RWPE2 (cell line): Measurements from ENCODE around the gene CCNYL1.

Experiments used
- ATAC-seq: fragments of 200-7000 bp; cut with Tn5 transposase; 3 replicates; pipeline ENCODE4 v1.9.1; 2021; ENCODE audit warnings: low read depth
- DNase-seq: peaks from one replicate; pipeline ENCODE4 v3.0.0-alpha.2; 2020; ENCODE audit warnings: low spot score
- H3K27ac ChIP-seq: fragments of 450-650 bp; 2 replicates; pipeline ENCODE4 v1.5.1; 2017; ENCODE audit warnings: mild to moderate bottlenecking; ENCODE audit not compliant: poor library complexity, severe bottlenecking
- H3K27me3 ChIP-seq: fragments of 250-450 bp; sonication (Bioruptor Pico); 2 replicates; pipeline ENCODE4 v1.5.1; 2021; ENCODE audit warnings: mild to moderate bottlenecking, moderate library complexity; ENCODE audit not compliant: insufficient read depth, poor library complexity, severe bottlenecking
- H3K36me3 ChIP-seq: fragments of 250-450 bp; sonication (Bioruptor Pico); 2 replicates; pipeline ENCODE4 v1.5.1; 2020; ENCODE audit warnings: low read depth, mild to moderate bottlenecking, moderate library complexity
- H3K4me1 ChIP-seq: fragments of 250-450 bp; sonication (Bioruptor Pico); 2 replicates; pipeline ENCODE4 v1.5.1; 2021; ENCODE audit warnings: mild to moderate bottlenecking, moderate library complexity; ENCODE audit not compliant: insufficient read depth, poor library complexity, severe bottlenecking
- H3K4me3 ChIP-seq: fragments of 250-450 bp; sonication (Bioruptor Pico); 2 replicates; pipeline ENCODE4 v1.5.1; 2021; ENCODE audit warnings: mild to moderate bottlenecking, moderate library complexity; ENCODE audit not compliant: severe bottlenecking
- H3K9me3 ChIP-seq: fragments of 250-450 bp; sonication (Bioruptor Pico); 2 replicates; pipeline ENCODE4 v1.5.1; 2021; ENCODE audit warnings: mild to moderate bottlenecking, moderate library complexity; ENCODE audit not compliant: severe bottlenecking
- TF ChIP-seq, protein P1 (sequence below): fragments of 450-650 bp; IDR thresholded peaks from one replicate; pipeline ENCODE4 v1.5.1; 2017; ENCODE audit warnings: mild to moderate bottlenecking, moderate library complexity; ENCODE audit not compliant: poor library complexity, severe bottlenecking

CCNYL1 gene

DNA sequence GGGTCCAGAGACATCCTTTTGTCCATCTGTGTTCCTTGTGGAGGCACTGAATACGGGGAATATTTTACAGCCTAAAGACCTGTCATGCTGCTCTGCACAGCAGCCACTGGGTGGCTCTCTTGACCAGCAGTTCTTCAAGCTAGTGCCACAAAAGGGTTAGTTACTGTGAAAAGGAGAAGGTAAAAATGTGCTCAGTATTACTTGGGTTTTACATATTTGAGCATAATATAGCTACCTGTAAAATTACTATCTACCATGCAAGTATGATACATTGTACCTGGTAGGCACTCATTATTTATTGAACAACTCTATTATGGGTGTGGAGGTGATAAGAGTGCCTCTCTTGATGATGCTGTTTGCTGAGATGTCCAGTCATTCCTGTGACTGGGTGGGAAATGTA lies 34.7 kb downstream of the CCNYL1 start:
- H3K27me3 ChIP-seq, result no peaks in the 10 kb centered on the region
- no peak overlapping the region for H3K27ac ChIP-seq
- no peaks in the 10 kb centered on the region for H3K4me1 ChIP-seq
- no peak overlapping the region for H3K4me3 ChIP-seq
- DNase-seq (no peak), ATAC-seq (peak; percentile 84)
- TF ChIP-seq, protein P1, sequence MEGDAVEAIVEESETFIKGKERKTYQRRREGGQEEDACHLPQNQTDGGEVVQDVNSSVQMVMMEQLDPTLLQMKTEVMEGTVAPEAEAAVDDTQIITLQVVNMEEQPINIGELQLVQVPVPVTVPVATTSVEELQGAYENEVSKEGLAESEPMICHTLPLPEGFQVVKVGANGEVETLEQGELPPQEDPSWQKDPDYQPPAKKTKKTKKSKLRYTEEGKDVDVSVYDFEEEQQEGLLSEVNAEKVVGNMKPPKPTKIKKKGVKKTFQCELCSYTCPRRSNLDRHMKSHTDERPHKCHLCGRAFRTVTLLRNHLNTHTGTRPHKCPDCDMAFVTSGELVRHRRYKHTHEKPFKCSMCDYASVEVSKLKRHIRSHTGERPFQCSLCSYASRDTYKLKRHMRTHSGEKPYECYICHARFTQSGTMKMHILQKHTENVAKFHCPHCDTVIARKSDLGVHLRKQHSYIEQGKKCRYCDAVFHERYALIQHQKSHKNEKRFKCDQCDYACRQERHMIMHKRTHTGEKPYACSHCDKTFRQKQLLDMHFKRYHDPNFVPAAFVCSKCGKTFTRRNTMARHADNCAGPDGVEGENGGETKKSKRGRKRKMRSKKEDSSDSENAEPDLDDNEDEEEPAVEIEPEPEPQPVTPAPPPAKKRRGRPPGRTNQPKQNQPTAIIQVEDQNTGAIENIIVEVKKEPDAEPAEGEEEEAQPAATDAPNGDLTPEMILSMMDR, result peak; percentile 90
- H3K9me3 ChIP-seq, result no peaks in the 10 kb centered on the region
- H3K36me3 ChIP-seq, result peaks cover 48% of the 10 kb centered on the region

DNA sequence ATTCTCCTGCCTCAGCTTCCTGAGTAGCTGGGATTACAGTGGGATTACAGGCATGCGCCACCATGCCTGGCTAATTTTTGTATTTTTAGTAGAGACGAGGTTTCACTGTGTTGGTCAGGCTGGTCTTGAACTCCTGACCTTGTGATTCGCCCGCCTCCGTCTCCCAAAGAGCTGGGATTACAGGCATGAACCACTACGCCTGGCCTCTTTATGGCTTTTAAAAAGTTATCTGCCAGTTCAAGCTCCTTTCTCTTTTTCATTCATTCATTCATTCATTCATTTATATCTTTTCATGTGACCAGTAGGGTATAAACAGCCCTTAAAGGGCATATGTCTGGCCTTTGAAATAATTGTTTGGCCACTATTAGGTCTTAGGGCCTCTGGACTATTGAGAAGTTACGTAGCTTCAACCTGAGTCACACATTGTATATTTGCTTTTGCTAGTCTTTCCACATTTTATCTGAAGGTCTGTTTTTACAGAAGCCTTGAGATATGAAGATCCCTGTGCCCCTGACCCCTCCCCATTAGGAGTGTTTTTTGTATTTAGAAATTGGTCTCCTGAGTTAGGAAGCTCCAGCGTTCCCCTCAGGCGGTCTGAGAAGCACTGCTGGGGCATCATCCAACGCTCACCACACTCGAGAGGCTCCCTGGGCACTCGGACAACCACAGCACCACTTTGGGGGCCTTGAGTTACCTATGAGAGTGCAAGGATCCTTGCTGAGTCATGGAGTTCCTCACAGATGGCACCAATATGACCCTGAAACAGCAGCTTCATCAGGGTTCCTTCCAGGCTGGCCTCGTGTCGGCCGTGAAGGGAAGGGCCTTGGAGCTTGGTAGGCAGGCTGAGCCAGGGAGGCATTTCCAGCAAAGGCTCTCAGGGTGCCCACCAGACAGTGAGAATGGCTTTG lies 36.5 kb downstream of the CCNYL1 start:
- no peaks in the 10 kb centered on the region for H3K4me1 ChIP-seq
- H3K36me3 ChIP-seq, result peaks cover 39% of the 10 kb centered on the region
- no peaks in the 10 kb centered on the region for H3K27me3 ChIP-seq
- DNase-seq (no peak), ATAC-seq (no peak)
- no peaks in the 10 kb centered on the region for H3K9me3 ChIP-seq
- no peak overlapping the region for H3K27ac ChIP-seq
- TF ChIP-seq, protein P1, result no peak
- no peak overlapping the region for H3K4me3 ChIP-seq

DNA sequence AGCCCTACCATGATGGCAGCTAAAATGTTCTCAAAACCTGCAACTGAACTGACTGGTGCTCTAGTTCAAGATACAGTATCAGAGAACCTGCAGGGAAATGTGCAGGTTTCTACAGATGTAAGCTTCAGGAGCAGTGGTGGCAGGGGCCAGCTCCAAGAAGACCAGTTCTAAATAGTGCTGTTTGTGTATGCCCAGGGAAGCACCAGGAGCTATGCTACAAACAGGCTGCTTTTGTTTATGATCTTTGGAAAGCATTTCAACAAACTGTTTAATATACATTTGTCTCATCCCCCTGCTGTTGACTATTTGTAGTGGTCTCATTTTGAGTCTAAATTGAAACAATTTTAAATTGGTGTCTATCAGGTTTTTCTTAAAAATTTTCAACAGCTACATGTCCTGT lies 37.6 kb downstream of the CCNYL1 start:
- Histone ChIP-seq H3K27ac (no peak overlapping the region), H3K36me3 (peaks cover 36% of the 10 kb centered on the region), H3K9me3 (no peaks in the 10 kb centered on the region), H3K27me3 (no peaks in the 10 kb centered on the region), H3K4me3 (no peak overlapping the region), H3K4me1 (no peaks in the 10 kb centered on the region)
- TF ChIP-seq, protein P1, result no peak
- ATAC-seq (no peak), DNase-seq (no peak)

DNA sequence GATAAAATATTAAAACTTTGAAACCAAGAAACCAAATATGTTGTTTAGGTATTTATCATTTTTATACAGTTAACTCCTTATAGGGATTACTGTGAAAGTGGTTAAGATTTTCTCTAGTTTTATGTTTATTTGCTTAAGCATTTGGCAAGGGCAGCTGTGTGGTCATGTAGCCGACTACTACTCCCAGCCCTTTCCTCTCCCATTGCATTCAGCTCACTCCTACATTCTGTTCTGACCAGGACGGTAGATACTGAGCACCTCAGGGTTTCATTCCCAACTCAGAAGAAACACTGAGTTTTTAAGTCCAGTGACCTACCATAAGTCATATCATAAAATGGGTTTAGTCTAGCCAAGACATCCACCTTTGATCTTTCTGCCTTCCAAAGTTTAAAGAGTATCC lies 38.4 kb downstream of the CCNYL1 start:
- no peak for ATAC-seq
- TF ChIP-seq, protein P1, result no peak
- no peak for DNase-seq
- H3K4me1 ChIP-seq, result no peaks in the 10 kb centered on the region
- H3K36me3 ChIP-seq, result peaks cover 39% of the 10 kb centered on the region
- H3K27ac ChIP-seq, result no peak overlapping the region
- no peaks in the 10 kb centered on the region for H3K9me3 ChIP-seq
- H3K4me3 ChIP-seq, result no peak overlapping the region
- H3K27me3 ChIP-seq, result no peaks in the 10 kb centered on the region

DNA sequence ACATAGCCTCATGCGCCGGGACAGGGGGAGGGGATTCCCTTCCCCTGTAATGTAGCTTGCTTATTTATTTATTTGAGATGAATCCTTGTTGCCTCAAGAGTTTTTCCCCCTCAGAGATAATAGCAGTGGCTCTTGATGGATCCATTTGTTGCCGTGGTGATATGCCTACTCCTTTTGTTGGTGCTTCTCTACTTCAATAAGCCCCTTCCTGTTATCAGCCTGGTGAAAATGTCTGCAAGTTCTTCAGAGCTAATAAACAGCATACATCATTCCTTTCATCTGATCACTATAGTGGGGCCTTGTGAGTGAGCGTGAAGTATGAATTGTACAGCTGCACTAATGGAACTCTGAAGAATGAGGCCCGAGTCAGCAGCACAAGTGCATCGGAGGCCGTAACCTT lies 38.9 kb downstream of the CCNYL1 start:
- TF ChIP-seq, protein P1, result no peak
- Histone ChIP-seq H3K9me3 (no peaks in the 10 kb centered on the region), H3K27me3 (no peaks in the 10 kb centered on the region), H3K27ac (no peak overlapping the region), H3K4me1 (no peaks in the 10 kb centered on the region), H3K36me3 (peaks cover 39% of the 10 kb centered on the region), H3K4me3 (no peak overlapping the region)
- ATAC-seq (no peak), DNase-seq (no peak)
